Neuronal stem cell (in vitro differentiated cells): Measurements from ENCODE around the gene ANTXR2.
A peak's percentile ranks its signal among the peaks of the same experiment; 100 is the strongest.

Experiments
- DNase-seq: peaks from one replicate; pipeline ENCODE4 v3.0.0-alpha.2; 2013; ENCODE audit warnings: low spot score
- H2AFZ ChIP-seq: one replicate; pipeline ENCODE4 v1.6.1; 2013; ENCODE audit warnings: mild to moderate bottlenecking, low read length, inconsistent platforms
- H2AK5ac ChIP-seq: 2 replicates; pipeline ENCODE4 v1.6.1; 2013; ENCODE audit warnings: low read depth, mild to moderate bottlenecking, inconsistent platforms, low read length, moderate library complexity, mixed read lengths
- H2BK120ac ChIP-seq: 2 replicates; pipeline ENCODE4 v1.6.1; 2013; ENCODE audit warnings: low read depth, mild to moderate bottlenecking, inconsistent platforms, low read length, moderate library complexity, mixed read lengths
- H2BK12ac ChIP-seq: one replicate; pipeline ENCODE4 v1.6.1; 2013; ENCODE audit warnings: low read length, inconsistent platforms
- H2BK15ac ChIP-seq: 2 replicates; pipeline ENCODE4 v1.6.1; 2013; ENCODE audit warnings: mild to moderate bottlenecking, low read length, inconsistent platforms, mixed read lengths
- H2BK5ac ChIP-seq: one replicate; pipeline ENCODE4 v1.6.1; 2013; ENCODE audit warnings: inconsistent platforms, mild to moderate bottlenecking, low read length, moderate library complexity
- H3K14ac ChIP-seq: one replicate; pipeline ENCODE4 v1.6.1; 2013; ENCODE audit warnings: low read length, inconsistent platforms
- H3K18ac ChIP-seq: 2 replicates; pipeline ENCODE4 v1.6.1; 2013; ENCODE audit warnings: low read length, inconsistent platforms
- H3K23ac ChIP-seq: 2 replicates; pipeline ENCODE4 v1.6.1; 2013; ENCODE audit warnings: low read depth, mild to moderate bottlenecking, mixed read lengths, low read length, inconsistent platforms; ENCODE audit not compliant: poor library complexity
- H3K27ac ChIP-seq: replicated peaks from 3 replicates; pipeline ENCODE4 v1.5.1; 2013; ENCODE audit warnings: low read length, inconsistent platforms
- H3K27me3 ChIP-seq, 3 experiments: 2 replicates each; pipeline ENCODE4 v1.6.1; 2013; ENCODE audit warnings: low read length in 3 of 3, mild to moderate bottlenecking in 2 of 3, inconsistent platforms in 1 of 3, low read depth in 1 of 3, mixed read lengths in 1 of 3, moderate library complexity in 1 of 3; ENCODE audit not compliant: control insufficient read depth in 3 of 3, insufficient read depth in 3 of 3
- H3K36me3 ChIP-seq, 2 donors: replicated peaks in 1 of 2; 2 replicates each; pipeline ENCODE4 v1.6.1; 2013; ENCODE audit warnings: low read length in 2 of 2; ENCODE audit not compliant: control insufficient read depth in 2 of 2, insufficient read depth in 2 of 2
- H3K4ac ChIP-seq: 2 replicates; pipeline ENCODE4 v1.6.1; 2013; ENCODE audit warnings: inconsistent platforms, mild to moderate bottlenecking, low read length, moderate library complexity
- H3K4me1 ChIP-seq, 2 donors: 1 replicate in 1 of 2; 2 replicates in 1 of 2; pipeline ENCODE4 v1.6.1; 2013; ENCODE audit warnings: low read length in 2 of 2, low read depth in 1 of 2; ENCODE audit not compliant: control insufficient read depth in 2 of 2, insufficient read depth in 1 of 2
- H3K4me2 ChIP-seq: one replicate; pipeline ENCODE4 v1.6.1; 2013; ENCODE audit warnings: mild to moderate bottlenecking, low read length, inconsistent platforms; ENCODE audit not compliant: insufficient read depth, poor library complexity, severe bottlenecking
- H3K4me3 ChIP-seq, 2 donors: 2 replicates each; pipeline ENCODE4 v1.5.1; 2013; ENCODE audit warnings: low read length in 2 of 2, mild to moderate bottlenecking in 2 of 2, inconsistent platforms in 1 of 2, moderate library complexity in 1 of 2
- H3K79me1 ChIP-seq: one replicate; pipeline ENCODE4 v1.6.1; 2013; ENCODE audit warnings: low read depth, mild to moderate bottlenecking, inconsistent platforms, low read length, moderate library complexity
- H3K9ac ChIP-seq: one replicate; pipeline ENCODE4 v1.6.1; 2013; ENCODE audit warnings: mild to moderate bottlenecking, low read depth, low read length, inconsistent platforms; ENCODE audit not compliant: poor library complexity
- H3K9me3 ChIP-seq, 2 donors: replicated peaks in 1 of 2; 2 replicates each; pipeline versions ENCODE3 to v1.6.1; 2013; ENCODE audit warnings: low read length in 2 of 2, mild to moderate bottlenecking in 2 of 2, inconsistent platforms in 1 of 2, low read depth in 1 of 2, mixed read lengths in 1 of 2, moderate library complexity in 1 of 2; ENCODE audit not compliant: control insufficient read depth in 2 of 2, insufficient read depth in 1 of 2
- H4K8ac ChIP-seq: one replicate; pipeline ENCODE4 v1.6.1; 2013; ENCODE audit warnings: low read depth, mild to moderate bottlenecking, inconsistent platforms, low read length, moderate library complexity
- H4K91ac ChIP-seq: one replicate; pipeline ENCODE4 v1.6.1; 2013; ENCODE audit warnings: low read length, low read depth, mild to moderate bottlenecking, inconsistent platforms; ENCODE audit not compliant: poor library complexity
- WGBS, 2 donors: extraction: QIAGEN DNeasy Blood & Tissue Kit; methylation state at CpG; one replicate each; pipeline ENCODE4 v1.1.7; 2013; ENCODE audit warnings: missing lambda C conversion rate in 2 of 2, mixed read lengths in 1 of 2; ENCODE audit not compliant: insufficient read length in 2 of 2, insufficient replicate concordance in 1 of 2; ENCODE audit errors: extremely low coverage in 2 of 2; 5-methylcytosine and 5-hydroxymethylcytosine counted together

Gene ANTXR2

DNA sequence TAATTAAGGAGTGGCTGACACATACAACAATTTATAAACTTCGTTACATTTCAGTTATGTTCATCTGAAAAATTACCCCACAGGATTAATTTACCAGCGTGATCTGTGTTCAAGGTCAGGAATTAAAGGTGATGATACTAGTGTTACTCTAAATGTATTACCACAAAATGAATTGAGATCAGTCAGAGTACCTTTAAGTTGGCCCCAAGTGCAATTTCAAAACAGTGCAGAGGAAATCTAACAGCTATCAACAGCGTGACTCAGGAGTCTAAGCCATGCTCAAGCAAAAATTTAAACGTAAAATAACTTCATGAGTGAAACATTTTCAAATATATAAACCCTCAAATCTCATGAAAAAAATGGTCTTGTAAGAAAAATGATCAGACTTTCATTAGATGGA is 18.7 kb downstream of the ANTXR2 start:
- WGBS, 2 donors: no CpG with 5 or more reads among the region's 4 CpGs
- H3K9ac ChIP-seq: no peak overlapping the region
- no peak overlapping the region for H2AFZ ChIP-seq
- H3K27me3 ChIP-seq: no peaks in the 10 kb centered on the region
- H2BK12ac ChIP-seq: no peak overlapping the region
- H3K4me3 ChIP-seq: no peak overlapping the region
- no peaks in the 10 kb centered on the region for H3K79me1 ChIP-seq
- no peak overlapping the region for H2BK15ac ChIP-seq
- no peak overlapping the region for H3K4me2 ChIP-seq
- H3K27ac ChIP-seq: no peak overlapping the region
- no peak overlapping the region for H3K4ac ChIP-seq
- H2BK5ac ChIP-seq: no peak overlapping the region
- no peak overlapping the region for H3K18ac ChIP-seq
- peaks cover 3 to 5% of the 10 kb centered on the region in 2 donors for H3K4me1 ChIP-seq
- no peak overlapping the region for H2BK120ac ChIP-seq
- H4K91ac ChIP-seq: no peak overlapping the region
- H3K9me3 ChIP-seq: peaks cover 0 to 2% of the 10 kb centered on the region in 2 donors
- H3K14ac ChIP-seq: no peak overlapping the region
- peaks cover 0 to 71% of the 10 kb centered on the region in 2 donors for H3K36me3 ChIP-seq
- H3K23ac ChIP-seq: no peak overlapping the region
- no peak for DNase-seq
- H2AK5ac ChIP-seq: no peak overlapping the region
- no peak overlapping the region for H4K8ac ChIP-seq

GRCh38 chr4:80053140-80053910 is 19.7 kb downstream of the ANTXR2 start:
- Histone ChIP-seq H3K14ac (no peak overlapping the region), H3K27ac (no peak overlapping the region), H3K23ac (no peak overlapping the region), H3K4me1 (peaks cover 4 to 6% of the 10 kb centered on the region in 2 donors), H3K9ac (no peak overlapping the region), H3K9me3 (peaks cover 0 to 2% of the 10 kb centered on the region in 2 donors), H2BK15ac (no peak overlapping the region), H3K4ac (no peak overlapping the region), H2BK120ac (no peak overlapping the region), H2BK12ac (no peak overlapping the region), H3K79me1 (no peaks in the 10 kb centered on the region), H2BK5ac (no peak overlapping the region), H3K27me3 (no peaks in the 10 kb centered on the region), H2AK5ac (no peak overlapping the region), H3K4me2 (no peak overlapping the region), H4K8ac (no peak overlapping the region), H3K36me3 (peaks cover 0 to 71% of the 10 kb centered on the region in 2 donors), H3K4me3 (no peak overlapping the region), H2AFZ (no peak overlapping the region), H3K18ac (no peak overlapping the region), H4K91ac (no peak overlapping the region)
- WGBS, 2 donors: no CpG with 5 or more reads among the region's 1 CpG
- DNase-seq: no peak

DNA sequence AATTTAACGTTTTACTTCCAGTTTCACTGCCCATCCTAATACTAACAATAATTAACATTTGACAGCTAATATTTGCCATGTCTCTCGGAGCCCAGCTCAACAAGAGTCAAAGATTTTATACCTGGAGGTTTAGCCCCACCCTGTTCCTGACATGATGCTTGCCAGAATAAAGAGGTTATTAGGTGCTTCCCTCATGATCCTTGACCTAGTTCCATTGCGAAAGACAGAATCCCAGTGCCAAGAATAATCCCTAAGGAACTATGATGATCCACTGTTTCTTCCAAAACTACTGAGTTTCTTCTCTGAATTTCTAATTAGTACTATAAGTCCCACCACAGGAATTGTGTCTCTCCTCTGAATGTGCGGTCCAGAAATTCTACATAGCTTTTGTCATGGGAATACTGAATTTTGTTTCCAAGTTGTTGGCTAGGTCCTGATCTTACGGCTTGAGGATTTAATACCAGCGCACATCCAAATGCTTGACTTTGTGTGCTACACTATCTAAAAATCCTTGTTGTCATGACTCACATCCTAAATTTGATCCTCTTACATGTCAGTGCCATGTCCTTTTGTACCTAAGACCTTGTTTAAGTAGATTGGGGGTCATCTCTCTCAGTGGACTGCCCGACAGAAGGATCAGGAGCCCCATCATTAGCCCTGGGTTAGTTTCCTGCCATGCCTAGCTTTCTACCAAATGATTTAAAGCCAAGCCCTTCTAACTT is 23.1 kb downstream of the ANTXR2 start:
- peaks cover 0 to 2% of the 10 kb centered on the region in 2 donors for H3K9me3 ChIP-seq
- H3K27ac ChIP-seq: no peak overlapping the region
- no peak overlapping the region for H2BK120ac ChIP-seq
- no peak overlapping the region for H3K4me3 ChIP-seq
- no peak overlapping the region for H4K8ac ChIP-seq
- H2BK5ac ChIP-seq: no peak overlapping the region
- no peak overlapping the region for H2AFZ ChIP-seq
- no peak overlapping the region for H2BK15ac ChIP-seq
- no CpG with 5 or more reads among the region's 7 CpGs for WGBS, 2 donors
- no peak overlapping the region for H2BK12ac ChIP-seq
- H3K4me1 ChIP-seq: peaks cover 4 to 6% of the 10 kb centered on the region in 2 donors
- H3K14ac ChIP-seq: no peak overlapping the region
- no peak for DNase-seq
- no peak overlapping the region for H4K91ac ChIP-seq
- no peaks in the 10 kb centered on the region for H3K27me3 ChIP-seq
- no peaks in the 10 kb centered on the region for H3K79me1 ChIP-seq
- no peak overlapping the region for H3K23ac ChIP-seq
- H3K4me2 ChIP-seq: no peak overlapping the region
- no peak overlapping the region for H3K4ac ChIP-seq
- peaks cover 0 to 48% of the 10 kb centered on the region in 2 donors for H3K36me3 ChIP-seq
- H3K9ac ChIP-seq: no peak overlapping the region
- H3K18ac ChIP-seq: no peak overlapping the region
- H2AK5ac ChIP-seq: no peak overlapping the region

DNA sequence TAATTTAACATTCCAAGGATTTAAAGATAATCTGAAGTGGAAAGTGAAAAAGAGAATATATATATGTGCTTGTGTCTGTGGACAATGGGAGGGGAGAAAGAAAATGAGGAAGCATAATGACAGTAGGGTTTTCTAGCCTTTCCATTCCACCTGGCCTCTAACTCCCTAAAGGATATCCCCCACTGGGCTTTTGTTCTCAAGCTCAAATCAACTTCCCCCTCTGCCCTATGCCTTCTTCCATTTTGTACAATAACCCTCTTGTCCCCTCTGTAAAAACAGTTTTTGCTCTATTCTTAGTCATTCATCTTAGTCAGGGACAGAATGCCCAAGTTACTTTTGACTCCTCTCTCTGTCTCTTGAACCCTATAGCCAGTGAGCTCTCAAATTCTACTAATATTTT is 23.6 kb downstream of the ANTXR2 start:
- H4K91ac ChIP-seq: no peak overlapping the region
- no peak overlapping the region for H2BK15ac ChIP-seq
- no peak overlapping the region for H2BK5ac ChIP-seq
- no peak overlapping the region for H2BK120ac ChIP-seq
- peaks cover 0 to 2% of the 10 kb centered on the region in 2 donors for H3K9me3 ChIP-seq
- H3K4me3 ChIP-seq: no peak overlapping the region
- no peak overlapping the region for H2AFZ ChIP-seq
- no peak overlapping the region for H3K9ac ChIP-seq
- H3K27ac ChIP-seq: no peak overlapping the region
- peak; percentile 9 for DNase-seq
- H3K79me1 ChIP-seq: no peaks in the 10 kb centered on the region
- no peak overlapping the region for H3K18ac ChIP-seq
- H3K4me1 ChIP-seq: peaks cover 4 to 6% of the 10 kb centered on the region in 2 donors
- H3K4ac ChIP-seq: no peak overlapping the region
- H3K27me3 ChIP-seq: no peaks in the 10 kb centered on the region
- no peak overlapping the region for H3K23ac ChIP-seq
- no peak overlapping the region for H2AK5ac ChIP-seq
- H3K36me3 ChIP-seq: peaks cover 0 to 42% of the 10 kb centered on the region in 2 donors
- H4K8ac ChIP-seq: no peak overlapping the region
- no peak overlapping the region for H3K14ac ChIP-seq
- H2BK12ac ChIP-seq: no peak overlapping the region
- no peak overlapping the region for H3K4me2 ChIP-seq
